ENCODE results near the gene MUC15.

Gene MUC15

DNA sequence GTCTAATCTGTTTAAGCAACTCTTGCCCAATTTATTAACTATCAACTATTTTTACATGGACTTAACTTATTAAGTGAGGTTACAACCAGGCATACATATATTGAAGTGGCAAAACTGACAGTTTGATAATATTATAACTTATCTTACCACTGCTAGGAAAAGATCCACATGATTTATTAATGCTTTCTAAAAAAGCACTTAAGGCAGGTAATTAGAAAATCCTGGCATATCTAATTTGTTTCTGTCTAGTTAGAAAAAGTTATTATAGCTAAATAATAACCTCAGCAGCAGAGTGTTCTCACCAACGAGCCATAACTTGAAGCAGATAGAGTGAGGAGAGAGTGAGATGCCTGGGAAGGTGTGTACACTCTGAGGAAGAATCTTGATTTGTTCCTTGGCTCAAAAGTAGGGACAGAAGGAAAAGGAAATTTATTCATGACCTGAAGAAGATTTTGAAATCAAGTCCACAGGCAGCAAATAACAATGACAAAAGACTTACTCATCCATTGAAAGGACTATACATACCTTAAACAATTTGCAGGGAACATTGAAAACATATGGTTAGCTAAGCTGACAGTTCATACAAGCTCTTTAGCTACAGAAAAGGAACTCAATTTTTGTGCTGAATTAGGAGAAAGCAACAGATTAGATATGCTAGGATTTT, 7.1 kb upstream of the MUC15 start:
- no peak overlapping the region for H3K4me3 ChIP-seq (ENCODE audit: low read depth, low read length)

DNA sequence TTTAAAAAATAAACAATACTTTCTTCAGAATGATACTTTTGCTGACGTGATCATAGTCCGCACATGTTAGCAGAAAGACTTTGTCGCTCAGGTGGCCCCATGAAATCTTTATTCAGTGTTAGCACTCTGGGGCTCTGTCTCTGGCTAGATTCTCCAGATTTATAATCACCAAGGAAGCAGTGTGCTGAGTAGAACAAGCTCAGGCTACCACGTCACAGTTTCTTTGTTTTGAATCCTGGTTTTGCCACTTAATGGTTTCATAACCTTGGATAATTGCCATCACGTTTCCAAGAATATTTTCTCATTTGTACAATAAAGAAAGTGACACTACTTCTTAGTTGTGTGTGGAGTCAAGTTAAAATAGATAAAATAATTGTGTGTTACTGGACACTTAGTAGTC, 3.9 kb upstream of the MUC15 start:
- no peak overlapping the region for H3K4me3 ChIP-seq (ENCODE audit: low read depth, low read length)

DNA sequence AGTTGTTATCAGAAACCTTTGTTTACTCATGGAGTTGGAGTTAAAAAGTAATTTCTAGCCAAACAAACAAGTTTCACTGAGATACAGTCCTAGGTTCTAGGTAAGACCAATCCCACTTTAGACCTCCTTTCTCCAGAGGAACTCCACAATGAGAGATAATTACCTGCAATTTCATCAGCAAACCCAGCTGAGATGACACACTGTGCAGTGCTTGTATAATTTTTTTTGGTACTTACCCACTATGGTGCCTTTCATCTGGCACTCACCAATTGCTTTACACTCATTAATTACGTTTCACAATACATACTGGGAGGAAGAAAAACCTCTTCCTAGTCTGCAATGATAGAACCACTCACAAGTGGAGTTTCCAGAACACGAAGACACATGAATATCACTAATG, 1.8 kb upstream of the MUC15 start:
- H3K4me3 ChIP-seq (ENCODE audit: low read depth, low read length), result no peak overlapping the region

DNA sequence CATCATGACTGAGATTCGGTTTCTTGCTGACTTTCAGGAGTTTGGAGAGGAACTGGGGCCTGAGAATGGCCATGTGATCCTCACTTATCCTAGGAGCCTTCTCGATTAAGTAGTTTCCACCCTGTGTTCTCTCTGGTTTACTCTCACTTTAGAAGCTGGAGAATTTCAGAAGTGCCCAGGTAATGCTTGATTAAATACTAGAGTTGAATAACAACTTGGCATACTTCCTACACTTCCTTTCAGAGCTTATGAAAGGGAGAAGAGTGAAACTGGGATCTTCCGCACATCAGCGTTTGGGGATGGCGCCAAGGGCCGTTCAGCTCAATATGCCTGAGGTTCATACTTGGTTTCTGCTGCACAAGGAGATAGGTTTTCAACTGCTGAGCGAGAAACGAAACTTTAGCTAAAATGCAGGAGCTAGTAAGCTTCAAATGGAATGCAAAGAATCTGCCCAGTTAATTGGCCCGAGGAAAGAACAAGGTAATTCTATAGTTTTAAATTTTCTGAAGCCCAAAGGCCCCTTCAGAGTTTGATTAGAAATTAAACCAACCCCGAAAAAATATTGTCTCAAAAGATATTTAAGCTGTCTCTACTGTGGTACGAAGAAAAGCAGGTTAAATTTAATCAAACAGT, 823 bp upstream of the MUC15 start:
- no peak overlapping the region for H3K4me3 ChIP-seq (ENCODE audit: low read depth, low read length)

DNA sequence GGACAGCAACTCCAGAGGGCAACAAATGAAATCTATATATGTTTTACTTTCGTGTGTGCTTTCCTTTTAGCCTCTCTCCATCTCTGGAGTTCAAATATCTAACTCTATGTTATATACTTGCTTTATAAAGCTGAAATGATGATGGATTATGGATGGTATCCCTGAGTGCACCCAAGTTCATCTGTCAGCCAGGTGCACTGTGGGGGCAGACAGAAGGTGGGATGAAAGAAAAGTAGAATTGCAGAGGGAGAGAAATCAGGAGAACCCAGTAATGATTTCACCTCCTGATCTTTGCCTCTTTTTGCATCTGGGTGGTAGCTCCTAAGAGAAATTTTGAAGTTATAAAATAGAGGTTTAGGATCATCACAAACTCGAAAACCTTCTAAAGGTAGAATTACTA, 2.4 kb downstream of the MUC15 start:
- H3K4me3 ChIP-seq (ENCODE audit: low read depth, low read length), result no peak overlapping the region

DNA sequence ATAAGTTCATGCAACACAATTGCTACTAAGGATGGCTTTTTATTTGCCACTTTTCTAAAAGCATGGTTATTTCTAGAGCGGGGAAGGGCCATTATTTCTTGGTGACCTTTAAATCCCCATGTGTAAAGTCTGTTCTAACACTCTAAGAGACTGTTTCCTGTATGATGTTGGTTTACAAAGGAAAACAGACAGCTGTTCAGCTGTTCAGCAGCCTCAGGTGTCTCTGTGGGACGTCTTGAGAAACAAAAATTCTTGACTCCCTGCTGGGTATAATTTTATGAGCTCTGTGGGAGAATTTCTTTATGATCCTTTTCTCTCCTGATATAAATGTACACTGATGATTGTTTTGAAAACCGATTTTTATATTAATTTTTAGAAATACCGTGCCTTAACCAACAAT, 13.9 kb downstream of the MUC15 start:
- no peak overlapping the region for H3K4me3 ChIP-seq (ENCODE audit: low read depth, low read length)

DNA sequence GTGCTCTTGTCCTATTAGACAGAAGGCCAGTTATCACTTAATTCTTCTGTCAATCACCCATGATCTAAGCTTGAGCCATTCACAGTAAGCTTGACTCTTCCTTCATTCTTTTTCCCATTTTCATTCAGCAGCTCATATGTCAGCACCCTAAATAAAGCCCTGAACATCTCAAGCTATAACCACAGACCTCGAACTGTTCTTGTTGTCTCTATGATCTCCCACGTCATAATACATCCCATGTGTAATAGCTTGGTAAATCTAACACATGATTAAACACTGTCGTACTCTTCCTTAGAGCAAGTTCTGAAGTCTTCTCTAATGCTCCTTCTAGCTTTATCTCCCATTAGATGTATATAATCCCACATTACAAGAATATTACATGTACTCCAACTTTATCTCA, 14.4 kb downstream of the MUC15 start:
- H3K4me3 ChIP-seq (ENCODE audit: low read depth, low read length), result no peak overlapping the region

DNA sequence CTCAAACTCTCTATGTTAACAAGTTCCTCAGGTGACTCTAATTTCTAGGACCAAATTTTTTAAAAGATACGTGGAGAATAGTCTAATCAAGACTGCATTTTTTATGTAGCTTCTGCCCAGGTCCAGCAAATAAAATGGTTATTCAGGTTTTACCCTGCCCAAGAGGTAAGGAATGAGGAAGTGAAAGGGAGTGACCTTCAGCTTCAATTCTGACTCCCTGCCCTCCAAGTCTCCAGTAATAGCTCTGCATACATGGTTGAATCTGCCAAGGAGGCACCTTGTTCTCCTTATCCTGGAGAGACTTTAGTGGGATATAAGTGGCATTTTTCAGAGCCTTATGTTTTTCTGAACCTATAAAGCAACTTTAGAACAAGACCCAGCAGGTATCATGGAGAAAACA, 15.5 kb downstream of the MUC15 start:
- H3K4me3 ChIP-seq (ENCODE audit: low read depth, low read length), result no peak overlapping the region

DNA sequence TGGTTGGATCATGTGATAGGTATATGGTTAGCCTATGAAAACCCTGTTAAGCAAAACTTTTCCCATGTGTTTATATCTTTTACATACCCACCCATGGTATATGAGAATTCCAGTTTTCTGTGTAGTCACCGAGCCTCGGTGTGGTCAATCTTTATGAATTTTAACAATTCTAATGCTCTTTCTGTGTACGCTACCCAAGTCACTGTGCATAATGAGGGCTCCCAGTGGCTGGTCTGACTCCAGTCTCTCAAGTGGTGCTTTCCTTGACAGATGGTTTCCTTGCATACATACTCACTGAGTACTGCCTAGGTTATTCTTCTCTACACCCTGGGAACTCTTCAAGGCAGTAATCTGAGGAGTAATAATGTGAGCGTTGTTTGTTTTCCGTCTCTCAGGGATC, 17.6 kb downstream of the MUC15 start:
- H3K4me3 ChIP-seq (ENCODE audit: low read depth, low read length), result no peak overlapping the region

DNA sequence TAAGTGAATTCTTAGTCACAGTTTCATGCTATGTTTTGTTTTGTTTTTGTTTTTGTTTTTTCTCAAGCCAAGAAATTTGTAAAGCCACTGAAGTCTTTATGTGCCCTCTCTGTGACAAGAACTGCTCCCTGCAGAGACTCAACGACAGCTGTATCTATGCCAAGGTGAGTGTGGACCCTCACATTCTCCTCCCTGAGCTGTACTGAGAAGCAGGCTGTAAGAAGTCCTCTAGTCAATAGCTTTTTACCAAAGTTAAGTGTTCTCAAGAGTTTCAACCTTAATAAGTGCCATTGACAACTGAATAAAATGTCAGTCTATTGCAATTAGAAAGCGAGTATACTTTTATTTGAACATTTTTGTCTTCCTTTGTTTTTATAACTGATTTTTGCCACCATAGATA, 18.9 kb downstream of the MUC15 start:
- H3K4me3 ChIP-seq (ENCODE audit: low read depth, low read length), result no peak overlapping the region

DNA sequence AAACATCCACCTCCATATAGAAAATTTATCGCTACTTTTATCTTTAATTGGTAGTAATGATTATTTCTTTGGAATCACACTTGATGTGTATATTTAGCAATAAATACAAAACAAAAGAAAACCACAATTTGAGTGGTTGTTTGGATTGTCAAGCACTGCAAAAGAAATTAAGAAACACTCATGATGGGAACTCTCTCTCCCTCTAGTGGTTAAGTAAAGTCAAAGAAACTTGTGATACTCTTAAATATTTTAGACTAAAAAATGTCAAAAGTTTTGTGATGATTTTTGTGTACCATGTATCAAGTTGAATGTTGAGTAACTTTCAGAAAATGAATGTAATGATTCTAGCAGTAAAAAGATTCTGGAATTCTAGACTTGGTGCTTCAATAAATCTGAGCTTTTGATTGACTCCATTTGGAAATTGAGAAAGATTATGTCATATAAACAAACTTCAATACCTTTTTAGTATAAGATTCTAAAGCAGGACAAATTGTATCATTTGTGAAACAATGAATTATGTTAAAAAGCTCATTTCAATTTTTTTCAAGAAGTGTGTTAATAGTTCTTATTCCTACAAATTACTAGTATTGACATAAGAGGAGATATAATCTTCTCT, 20.8 kb downstream of the MUC15 start:
- H3K4me3 ChIP-seq (ENCODE audit: low read depth, low read length), result no peak overlapping the region

DNA sequence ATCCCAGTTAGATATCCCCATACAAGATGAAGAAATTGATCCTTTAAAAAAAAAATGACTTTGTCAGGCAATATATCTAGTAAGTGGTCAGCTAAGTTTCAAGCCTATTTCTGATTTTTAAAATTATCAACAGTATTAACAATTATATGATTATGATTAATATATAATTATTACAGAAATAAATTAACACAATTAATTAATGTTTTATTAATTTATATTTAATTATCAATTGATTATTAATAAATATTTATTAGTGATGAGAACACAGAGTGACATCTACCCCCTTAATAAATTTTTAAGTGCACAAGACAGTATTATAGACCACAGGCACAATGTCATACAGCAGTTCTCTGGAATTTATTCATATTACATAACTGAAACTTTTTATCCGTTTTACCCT, 22.0 kb downstream of the MUC15 start:
- H3K4me3 ChIP-seq (ENCODE audit: low read depth, low read length), result no peak overlapping the region

DNA sequence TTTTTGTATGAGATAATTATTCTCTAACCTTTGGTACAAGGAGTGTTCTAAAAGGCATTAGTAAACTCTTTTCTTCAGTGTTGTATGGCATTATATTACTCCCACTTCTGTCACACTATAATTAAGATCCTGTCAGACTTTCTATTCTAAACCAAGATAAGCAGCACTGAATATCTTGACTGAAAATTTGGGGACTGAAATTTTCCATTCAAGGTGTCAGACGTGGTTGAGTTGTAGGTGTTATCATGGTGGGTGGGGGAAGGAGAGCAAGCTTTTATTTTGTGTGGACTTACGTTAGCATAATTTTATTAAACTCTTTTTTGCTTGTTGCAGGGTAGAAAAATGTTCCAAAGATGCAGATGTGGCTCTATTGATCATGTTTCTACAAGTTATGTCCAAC, 22.9 kb downstream of the MUC15 start:
- no peak overlapping the region for H3K4me3 ChIP-seq (ENCODE audit: low read depth, low read length)

DNA sequence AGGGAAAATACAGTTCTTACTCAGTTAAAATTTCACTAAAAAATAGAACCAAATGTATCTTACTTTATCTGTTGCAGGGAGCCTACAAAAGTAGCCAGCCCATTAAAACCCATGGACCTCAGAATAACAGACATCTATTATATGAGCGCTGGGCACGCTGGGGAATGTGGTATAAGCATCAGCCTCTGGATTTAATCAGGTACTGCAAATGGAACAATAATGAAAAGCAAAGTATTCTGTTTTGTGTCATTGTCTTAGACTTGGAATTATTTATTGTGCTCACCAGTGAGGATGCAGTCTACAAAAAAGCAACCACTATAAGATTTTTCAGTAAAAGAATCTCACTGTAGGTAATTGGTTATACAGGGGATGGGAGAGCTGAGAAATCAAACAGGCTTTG, 30.2 kb downstream of the MUC15 start:
- H3K4me3 ChIP-seq (ENCODE audit: low read depth, low read length), result no peak overlapping the region

DNA sequence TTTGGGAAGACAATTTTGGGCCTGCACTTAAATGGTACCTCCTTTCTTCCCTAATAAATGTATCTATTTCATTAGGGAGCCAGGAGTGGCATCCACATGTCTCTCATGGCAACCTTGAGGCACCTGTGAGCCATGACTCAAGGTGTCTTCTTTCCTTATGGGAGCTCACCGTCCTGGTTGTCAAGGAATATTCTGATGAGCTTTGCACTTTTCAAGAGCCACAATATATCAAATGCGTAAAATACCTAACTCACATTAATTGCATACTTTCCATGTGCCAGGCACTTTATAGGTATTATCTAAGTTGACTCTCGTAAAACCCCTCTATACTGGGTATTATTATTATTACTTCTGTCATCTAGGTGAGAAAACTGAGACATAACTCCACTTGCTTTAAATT, 32.5 kb downstream of the MUC15 start:
- H3K4me3 ChIP-seq (ENCODE audit: low read depth, low read length), result no peak overlapping the region

DNA sequence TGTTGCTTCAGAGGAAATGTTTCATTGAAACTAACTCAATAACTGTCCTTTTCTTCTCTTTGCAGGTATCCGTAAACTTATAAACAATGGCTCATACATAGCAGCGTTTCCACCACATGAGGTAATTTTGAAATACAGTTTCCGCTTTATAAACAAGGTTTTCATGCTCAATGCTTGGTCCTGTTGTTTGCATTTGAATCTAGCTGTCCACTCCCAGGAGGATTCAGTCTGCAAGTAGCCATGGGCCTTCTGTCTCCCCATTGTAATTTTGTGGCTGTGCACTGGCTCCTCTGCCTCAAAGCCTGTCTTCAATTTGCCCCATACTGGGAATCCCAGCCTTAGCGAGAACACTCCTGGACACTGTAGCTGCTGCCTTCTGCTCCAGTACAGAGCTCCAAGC, 34.7 kb downstream of the MUC15 start:
- no peak overlapping the region for H3K4me3 ChIP-seq (ENCODE audit: low read depth, low read length)

DNA sequence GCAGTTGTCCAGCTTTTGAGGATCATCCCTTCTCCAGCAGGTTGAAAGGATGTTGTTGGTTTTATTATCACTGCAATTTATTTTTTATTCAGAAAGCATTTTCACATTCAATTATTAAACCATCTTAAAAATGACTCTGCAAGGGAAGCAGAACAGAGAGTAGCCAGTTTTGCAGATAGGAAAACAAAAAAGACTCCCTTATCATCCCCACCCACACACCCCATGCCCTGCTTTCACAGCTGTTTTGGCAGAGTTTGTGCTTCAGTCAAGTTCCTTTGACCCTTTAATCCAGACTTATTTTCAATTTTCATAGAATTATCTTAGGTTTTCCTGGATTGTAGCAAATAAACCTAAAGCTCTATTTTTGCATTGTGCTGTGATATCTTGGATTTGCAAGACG, 44.4 kb downstream of the MUC15 start:
- no peak overlapping the region for H3K4me3 ChIP-seq (ENCODE audit: low read depth, low read length)

DNA sequence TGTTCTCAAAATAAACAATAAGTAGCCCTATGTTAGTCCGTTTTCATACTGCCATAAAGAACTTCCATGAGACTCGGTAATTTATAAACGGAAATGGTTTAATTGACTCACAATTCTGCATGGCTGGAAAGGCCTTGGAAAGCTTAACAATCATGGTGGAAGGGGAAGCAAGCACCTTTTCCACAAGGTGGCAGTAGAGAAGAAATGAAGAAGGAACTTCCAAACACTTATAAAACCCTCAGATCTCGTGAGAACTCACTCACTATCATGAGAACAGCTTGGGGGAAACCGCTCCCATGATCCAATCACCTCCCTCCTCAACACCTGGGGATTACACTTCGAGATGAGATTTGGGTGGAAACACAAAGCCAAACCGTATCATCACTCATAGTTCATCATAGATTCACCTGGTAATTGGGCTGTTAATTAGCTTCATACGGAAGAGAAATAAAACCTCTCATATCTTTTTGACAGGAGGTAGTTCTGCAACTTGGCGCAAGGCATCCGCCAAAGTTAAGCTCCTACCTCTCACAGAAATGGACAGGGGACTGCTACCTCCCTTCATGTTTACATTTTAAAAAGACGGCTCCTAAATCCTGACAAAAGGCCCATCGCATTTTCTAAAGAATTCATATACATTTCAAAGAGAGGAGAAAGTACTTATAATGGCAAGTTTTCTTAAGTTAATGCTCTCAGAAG, 49.0 kb downstream of the MUC15 start:
- H3K4me3 ChIP-seq (ENCODE audit: low read depth, low read length), result peak overlapping the region; percentile 25

DNA sequence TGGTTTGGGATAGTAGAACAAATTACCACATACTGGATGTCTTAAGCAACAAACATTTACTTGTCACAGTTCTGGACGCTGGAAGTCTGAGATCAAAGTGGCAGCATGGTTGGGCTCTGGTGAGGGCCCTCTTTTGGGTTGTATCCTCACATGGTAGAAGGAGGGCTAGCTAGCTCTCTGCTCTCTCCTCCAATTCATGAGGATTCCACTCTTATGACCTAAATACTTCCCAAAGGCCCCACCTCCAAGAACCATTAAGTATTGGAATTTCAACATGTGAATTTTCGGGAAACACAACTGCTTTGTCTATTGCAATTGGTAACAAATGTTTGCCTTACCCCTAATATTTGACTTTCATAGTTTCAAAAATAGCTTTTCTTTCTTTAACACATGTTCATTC, 52.6 kb downstream of the MUC15 start:
- no peak overlapping the region for H3K4me3 ChIP-seq (ENCODE audit: low read depth, low read length)

DNA sequence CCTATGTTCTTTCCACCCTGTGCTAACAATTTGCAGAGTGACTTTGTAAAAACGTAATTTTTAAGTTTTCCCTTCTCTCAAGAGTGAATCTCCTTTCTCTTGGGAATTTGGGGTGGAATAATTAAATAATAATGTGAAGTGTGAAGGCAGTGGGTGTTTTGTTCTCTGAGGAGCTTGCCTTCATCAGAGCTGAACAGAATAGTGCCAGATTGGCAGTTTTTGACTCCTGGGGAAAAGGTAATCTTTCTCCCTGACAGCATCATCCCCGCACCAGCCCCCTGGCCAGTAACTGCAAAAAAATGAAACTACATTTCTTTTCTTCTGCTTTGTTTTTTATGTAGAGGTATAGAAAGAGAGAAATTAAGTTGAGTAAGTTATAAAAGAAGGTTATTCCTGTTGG, 59.9 kb downstream of the MUC15 start:
- H3K4me3 ChIP-seq (ENCODE audit: low read depth, low read length), result no peak overlapping the region

DNA sequence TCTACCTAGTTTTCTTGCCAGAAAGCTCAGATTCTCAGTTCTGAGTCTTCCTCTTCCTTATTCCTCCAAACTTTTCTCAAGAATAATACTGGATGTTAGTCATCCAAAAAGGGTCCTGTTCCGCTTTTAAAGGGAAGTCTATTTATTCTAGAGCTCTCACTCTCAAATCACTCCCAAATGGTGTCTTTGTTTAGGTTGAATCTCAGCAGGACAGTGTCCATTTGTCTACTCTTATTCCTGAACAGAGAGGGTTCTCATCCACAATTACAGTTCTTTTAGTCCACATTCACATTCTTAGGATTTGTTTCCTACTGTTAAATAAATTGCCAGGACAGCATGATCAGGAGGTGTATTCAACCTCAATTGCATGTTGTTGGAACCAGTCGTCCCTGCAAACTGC, 61.3 kb downstream of the MUC15 start:
- H3K4me3 ChIP-seq (ENCODE audit: low read depth, low read length), result no peak overlapping the region

DNA sequence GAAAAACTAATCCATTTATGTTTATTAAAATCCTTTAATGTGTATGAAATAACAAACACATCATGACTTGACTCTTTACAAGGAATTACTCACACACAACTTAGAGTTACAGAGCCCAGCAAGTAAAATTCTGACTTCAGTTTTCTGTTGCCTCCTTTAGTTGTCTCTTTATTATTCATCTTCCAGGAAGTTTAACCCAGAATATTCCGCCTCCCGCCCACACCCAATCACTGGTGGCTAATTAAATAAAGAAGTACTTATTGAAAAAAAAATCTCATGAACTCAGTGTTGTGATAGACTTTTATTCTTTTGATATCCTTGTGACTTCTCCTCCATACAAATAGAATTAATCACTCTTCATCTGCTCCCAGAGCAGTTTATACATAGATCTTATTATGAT, 61.9 kb downstream of the MUC15 start:
- no peak overlapping the region for H3K4me3 ChIP-seq (ENCODE audit: low read depth, low read length)
